Transverse colon (tissue), 4 donors: ENCODE measurements around the gene CACNA1C. TPM values are rescaled to one million over a fixed set of nuclear protein-coding genes. Genes with fewer than 3 reads are reported as not detected.

Experiments
- DNase-seq: peaks from one replicate; pipeline ENCODE4 v3.0.0-alpha.2; 2019
- H3K27ac ChIP-seq, 4 donors: fragments of 200-600 bp; sonication (generic); 2 replicates each; pipeline ENCODE4 v1.5.1; 2016 to 2018; ENCODE audit warnings: inconsistent platforms in 4 of 4
- H3K27me3 ChIP-seq: fragments of 200-600 bp; sonication (generic); 2 replicates; pipeline ENCODE4 v1.5.1; 2017; ENCODE audit warnings: inconsistent platforms
- H3K36me3 ChIP-seq, 4 donors: fragments of 200-600 bp; sonication (generic); 2 replicates each; pipeline ENCODE4 v1.5.1; 2017 to 2019; ENCODE audit warnings: inconsistent platforms in 4 of 4
- H3K4me1 ChIP-seq, 4 donors: fragments of 200-600 bp; sonication (generic); 2 replicates each; pipeline ENCODE4 v1.5.1; 2017 to 2020; ENCODE audit warnings: inconsistent platforms in 4 of 4
- H3K4me3 ChIP-seq, 4 donors: fragments of 200-600 bp; sonication (generic); 1 replicate in 1 of 4; 2 replicates in 3 of 4; pipeline versions ENCODE4 v1.5.1 to v1.6.1; 2017 to 2019; ENCODE audit warnings: inconsistent platforms in 4 of 4
- H3K9me3 ChIP-seq, 2 donors: fragments of 200-600 bp; sonication (generic); 2 replicates each; pipeline ENCODE4 v1.5.1; 2017 to 2019; ENCODE audit warnings: inconsistent platforms in 2 of 2
- CTCF ChIP-seq, 5 experiments: fragments of 200-600 bp in 3 of 5; fragments of 450-650 bp in 2 of 5; sonication (generic) in 3 of 5; IDR thresholded peaks; 1 replicate in 2 of 5; 2 replicates in 3 of 5; pipeline ENCODE4 v1.5.1; 2016 to 2017; ENCODE audit warnings: antibody characterized with exemption in 5 of 5, inconsistent platforms in 3 of 5, mild to moderate bottlenecking in 2 of 5, moderate library complexity in 1 of 5
- EP300 ChIP-seq: sonication (generic); formaldehyde crosslinking; IDR thresholded peaks from one replicate; pipeline ENCODE4 v1.6.1; 2017; ENCODE audit warnings: antibody characterized with exemption, low read depth
- POLR2A ChIP-seq: fragments of 450-650 bp; IDR thresholded peaks from one replicate; pipeline ENCODE4 v1.6.1; 2016; ENCODE audit warnings: antibody characterized with exemption, mild to moderate bottlenecking, moderate library complexity
- POLR2AphosphoS5 ChIP-seq, 3 donors: sonication (generic); formaldehyde crosslinking; IDR thresholded peaks; one replicate each; pipeline ENCODE4 v1.6.1; 2016; ENCODE audit warnings: antibody characterized with exemption in 3 of 3
- WGBS, 2 donors: methylation state at CpG; one replicate each; pipeline ENCODE4 v1.1.5; 2018; ENCODE audit warnings: low coverage in 1 of 2; 5-methylcytosine and 5-hydroxymethylcytosine counted together
- in situ Hi-C, 4 donors: fragments of 200-750 bp; cut with MboI; loops; one replicate each; pipeline versions ENCODE4 v1.15.0 to v1.15.1; 2017; ENCODE audit warnings: low sequenced_read_pairs in 3 of 4, low pct_ligation_motif_present in 1 of 4, low pct_unique_long_range_greater_than_20kb in 1 of 4
- intact Hi-C: fragments of 100-400 bp; cut with DNase I; formaldehyde crosslinking; loops from one replicate; pipeline ENCODE4 v1.15.1; 2023; ENCODE audit warnings: low total_unique reads
- total RNA-seq, 4 donors: library from RNA; depleted of rRNA; stranded (reverse); fragments of >200 nt; gene quantifications; one replicate each; pipeline ENCODE4 v1.1.0, GENCODE V29; 2016

The CACNA1C gene
- total RNA-seq, 4 donors from 2014 or later = 18.8 to 35.2 (median 24.8) TPM

DNA sequence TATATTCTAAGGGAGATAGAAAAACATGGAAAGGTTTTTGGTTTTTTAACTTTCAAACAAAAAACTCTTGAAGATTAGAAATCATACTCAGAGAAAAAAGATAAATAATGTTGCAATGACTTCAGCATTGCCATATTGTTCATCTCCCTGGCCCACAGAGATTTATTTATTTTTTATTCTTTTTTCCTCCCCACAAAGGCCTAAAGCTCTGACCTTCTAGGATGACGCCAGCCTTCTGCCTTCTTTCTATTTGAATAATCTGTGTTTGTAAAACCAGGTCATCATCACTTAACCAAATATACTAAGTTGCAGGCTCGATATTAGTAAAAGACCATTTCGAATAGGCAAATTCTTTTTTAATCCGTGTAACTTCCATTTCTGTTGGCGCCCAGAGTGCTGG lies 44.1 kb upstream of the CACNA1C start:
- 71 to 80% methylated on average over 5 of the region's 5 CpGs for WGBS, 2 donors
- intact Hi-C loops (no loop called here), in situ Hi-C loops (no loop called here)
- no peaks in the 10 kb centered on the region for H3K36me3 ChIP-seq
- TF ChIP-seq POLR2A (no peak), CTCF (IDR thresholded peaks at IDR 0.05) (no peak), EP300 (no peak), POLR2AphosphoS5 (IDR thresholded peaks at IDR 0.05) (no peak)
- H3K4me3 ChIP-seq = no peak overlapping the region
- no peaks in the 10 kb centered on the region for H3K9me3 ChIP-seq
- H3K4me1 ChIP-seq = peaks cover under 1 to 31% (median 6%) of the 10 kb centered on the region in 4 donors
- no peak for DNase-seq
- no peaks in the 10 kb centered on the region for H3K27me3 ChIP-seq
- peak overlapping the region in 3 of 4 donors; percentile 20 to 39 (median 37) for H3K27ac ChIP-seq

DNA sequence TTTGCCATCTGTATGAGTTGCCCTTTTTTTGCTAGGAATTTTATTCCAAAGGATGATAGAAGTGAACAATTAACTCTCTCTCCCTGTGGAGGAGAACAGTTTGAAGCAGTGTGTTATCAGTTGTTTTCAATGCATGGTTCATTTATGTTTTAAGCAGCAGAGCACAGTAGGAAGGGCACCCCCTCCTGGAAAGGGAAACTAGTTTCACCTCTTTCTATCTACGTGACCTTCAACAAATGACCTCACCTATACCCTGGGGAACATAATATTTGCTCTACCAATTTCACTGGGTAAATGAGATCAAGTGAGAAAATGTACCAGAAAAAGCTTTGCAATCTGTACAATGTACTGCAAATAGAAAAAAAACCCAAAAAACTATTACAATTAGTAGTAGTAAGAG lies 43.2 kb upstream of the CACNA1C start:
- Histone ChIP-seq H3K9me3 (no peaks in the 10 kb centered on the region), H3K27ac (no peak overlapping the region), H3K27me3 (no peaks in the 10 kb centered on the region), H3K36me3 (no peaks in the 10 kb centered on the region), H3K4me1 (peaks cover 5 to 38% (median 7%) of the 10 kb centered on the region in 4 donors), H3K4me3 (no peak overlapping the region)
- in situ Hi-C loops = no loop called here
- intact Hi-C loops = no loop called here
- no peak for DNase-seq
- 37 to 40% methylated on average over 1 of the region's 1 CpG for WGBS, 2 donors
- TF ChIP-seq EP300 (no peak), POLR2A (no peak), POLR2AphosphoS5 (IDR thresholded peaks at IDR 0.05) (no peak), CTCF (IDR thresholded peaks at IDR 0.05) (no peak)

DNA sequence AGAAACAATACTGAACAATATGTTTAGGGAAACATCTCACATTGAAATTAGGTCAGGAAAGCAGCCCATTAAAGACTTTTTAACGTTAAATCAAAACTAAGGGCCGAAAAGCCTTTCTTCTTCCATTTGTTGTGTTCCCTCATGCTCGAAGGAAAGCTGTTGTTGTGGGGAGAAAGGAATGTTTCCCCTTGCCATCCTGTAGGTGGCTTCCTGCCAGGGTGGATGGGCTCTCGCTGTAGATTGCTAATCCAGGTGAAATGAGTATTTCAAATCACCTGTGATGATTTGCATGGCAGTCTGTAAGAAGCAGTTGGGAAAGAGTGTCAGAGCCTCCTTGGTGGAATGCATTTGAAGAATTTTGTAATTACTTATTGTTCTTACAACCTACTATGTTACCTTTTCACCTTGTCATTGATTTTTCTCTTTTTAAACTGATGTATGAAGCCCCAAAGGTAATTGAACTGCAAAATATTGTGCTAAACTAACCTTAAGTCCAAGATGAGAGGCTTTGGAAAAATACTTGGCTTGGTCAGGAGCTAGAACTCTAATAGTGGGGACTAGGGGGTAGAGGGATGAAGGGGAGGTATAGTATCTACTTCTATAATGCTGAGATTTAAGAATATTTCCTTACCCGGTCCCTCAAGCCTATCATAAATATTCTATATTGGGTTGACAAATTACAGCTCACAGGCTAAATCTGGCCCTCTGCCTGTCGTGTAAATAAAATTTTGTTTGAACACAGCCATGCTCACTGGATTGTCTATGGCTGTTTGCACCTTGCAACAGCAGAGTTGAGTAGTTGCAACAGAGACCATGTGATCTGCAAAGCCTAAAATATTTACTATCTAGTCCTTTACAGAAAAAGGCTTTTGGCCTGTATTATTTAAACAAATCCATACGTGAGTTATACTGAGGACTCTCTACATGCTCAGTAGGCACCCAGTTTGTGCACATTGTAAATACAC lies 40.9 kb upstream of the CACNA1C start:
- Histone ChIP-seq H3K27me3 (no peaks in the 10 kb centered on the region), H3K27ac (peak overlapping the region; percentile 21 to 76 (median 74)), H3K4me3 (no peak overlapping the region), H3K36me3 (no peaks in the 10 kb centered on the region), H3K9me3 (no peaks in the 10 kb centered on the region), H3K4me1 (peaks cover 5 to 40% (median 7%) of the 10 kb centered on the region in 4 donors)
- WGBS, 2 donors = 53 to 64% methylated on average over 5 to 7 of the region's 7 CpGs
- intact Hi-C loops (no loop called here), in situ Hi-C loops (no loop called here)
- TF ChIP-seq POLR2AphosphoS5 (IDR thresholded peaks at IDR 0.05) = no peak
- no peak for TF ChIP-seq EP300
- TF ChIP-seq POLR2A = no peak
- no peak for TF ChIP-seq CTCF (IDR thresholded peaks at IDR 0.05)
- no peak for DNase-seq

DNA sequence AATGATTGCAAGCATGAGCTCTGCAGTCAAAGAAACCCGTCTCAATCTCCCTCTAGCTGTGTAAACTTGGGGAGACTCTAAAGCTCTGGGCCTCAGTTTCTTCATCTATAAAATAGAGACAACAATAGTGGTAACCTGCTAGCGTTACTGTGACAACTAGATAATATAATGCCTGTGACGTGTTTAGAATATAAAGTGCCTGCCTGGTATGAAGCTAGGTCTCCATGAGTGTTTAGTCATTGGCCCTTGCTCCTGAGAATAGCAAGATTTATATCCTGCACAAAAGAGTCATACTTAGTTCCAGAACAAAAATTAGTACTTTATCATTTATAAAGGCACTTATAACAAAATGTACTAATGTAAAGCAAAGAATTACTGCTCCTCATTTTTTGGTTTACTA lies 39.7 kb upstream of the CACNA1C start:
- TF ChIP-seq POLR2A (no peak), POLR2AphosphoS5 (IDR thresholded peaks at IDR 0.05) (no peak), EP300 (no peak), CTCF (IDR thresholded peaks at IDR 0.05) (no peak)
- Histone ChIP-seq H3K27ac (peak overlapping the region; percentile 21 to 76 (median 74)), H3K9me3 (no peaks in the 10 kb centered on the region), H3K27me3 (no peaks in the 10 kb centered on the region), H3K4me1 (peaks cover 5 to 46% (median 7%) of the 10 kb centered on the region in 4 donors), H3K4me3 (no peak overlapping the region), H3K36me3 (no peaks in the 10 kb centered on the region)
- intact Hi-C loops = no loop called here
- no peak for DNase-seq
- WGBS, 2 donors = 60 to 79% methylated on average over 3 of the region's 3 CpGs
- in situ Hi-C loops = no loop called here
